HepG2 (cell line): Measurements from ENCODE around the gene COL18A1. TPM values are rescaled to one million over a fixed set of nuclear protein-coding genes. Genes with fewer than 3 reads are reported as not detected.

Source experiments
- ATF4 ChIP-seq, 2 experiments: fragments of 450-650 bp in 1 of 2; sonication (generic) in 1 of 2; formaldehyde crosslinking; IDR thresholded peaks; 2 replicates each; pipeline versions ENCODE4 v1.5.0 to v1.8.0; 2020 to 2022; ENCODE audit warnings: mild to moderate bottlenecking in 1 of 2, missing genetic modification reagents in 1 of 2
- CERS6 ChIP-seq: sonication (generic); formaldehyde crosslinking; IDR thresholded peaks from 2 replicates; pipeline ENCODE4 v1.5.0; 2020; ENCODE audit warnings: missing genetic modification reagents
- DMAP1 ChIP-seq: IDR thresholded peaks from 2 replicates; pipeline ENCODE4 v1.6.1; 2016
- ERF ChIP-seq: IDR thresholded peaks from 2 replicates; pipeline ENCODE4 v1.6.1; 2018; ENCODE audit warnings: missing biosample characterization, missing genetic modification reagents
- HMG20A ChIP-seq: IDR thresholded peaks from 2 replicates; pipeline ENCODE4 v1.6.1; 2016; ENCODE audit warnings: borderline replicate concordance
- IRF9 ChIP-seq: sonication (generic); formaldehyde crosslinking; IDR thresholded peaks from 2 replicates; pipeline ENCODE4 v1.8.0; 2022; ENCODE audit warnings: missing genetic modification reagents, mild to moderate bottlenecking, borderline replicate concordance
- KDM6A ChIP-seq: IDR thresholded peaks from 2 replicates; pipeline ENCODE4 v1.6.1; 2016; ENCODE audit warnings: low read depth
- KLF9 ChIP-seq: IDR thresholded peaks from 2 replicates; pipeline ENCODE4 v1.6.1; 2016; ENCODE audit warnings: low read depth
- LCORL ChIP-seq, 2 experiments: fragments of 450-650 bp in 1 of 2; sonication (generic) in 1 of 2; formaldehyde crosslinking in 1 of 2; IDR thresholded peaks; 2 replicates each; pipeline versions ENCODE4 v1.5.0 to v1.6.1; 2017 to 2020; ENCODE audit warnings: antibody characterized with exemption in 1 of 2, missing genetic modification reagents in 1 of 2
- NFE2L2 ChIP-seq: fragments of 150-350 bp; IDR thresholded peaks from 2 replicates; pipeline ENCODE4 v1.6.1; 2014; ENCODE audit warnings: low read length
- PHF5A ChIP-seq: IDR thresholded peaks from one replicate; pipeline ENCODE4 v1.6.1; 2018; ENCODE audit warnings: low read depth, missing genetic modification reagents; ENCODE audit not compliant: unreplicated experiment
- PRPF4 ChIP-seq: fragments of 200-400 bp; formaldehyde crosslinking; IDR thresholded peaks from 2 replicates; pipeline ENCODE4 v1.6.1; 2016; ENCODE audit warnings: low read length, low read depth; ENCODE audit not compliant: poor library complexity, severe bottlenecking
- RORA ChIP-seq: sonication (generic); formaldehyde crosslinking; IDR thresholded peaks from 2 replicates; pipeline ENCODE4 v1.5.0; 2020; ENCODE audit warnings: mild to moderate bottlenecking, missing genetic modification reagents, moderate library complexity
- SUZ12 ChIP-seq: fragments of 150-350 bp; IDR thresholded peaks from 2 replicates; pipeline ENCODE4 v1.6.1; 2014; ENCODE audit warnings: low read depth, low read length
- TFDP2 ChIP-seq: sonication (generic); formaldehyde crosslinking; IDR thresholded peaks from 2 replicates; pipeline ENCODE4 v1.4.0; 2020; ENCODE audit warnings: missing genetic modification reagents
- ZBTB3 ChIP-seq: sonication (generic); formaldehyde crosslinking; IDR thresholded peaks from 2 replicates; pipeline ENCODE4 v1.4.0; 2020; ENCODE audit warnings: low read depth, mild to moderate bottlenecking, moderate library complexity, missing genetic modification reagents, borderline replicate concordance
- ZBTB7A ChIP-seq: sonication (generic); formaldehyde crosslinking; IDR thresholded peaks from 2 replicates; pipeline ENCODE4 v1.8.0; 2022; ENCODE audit warnings: mild to moderate bottlenecking, missing genetic modification reagents
- ZNF232 ChIP-seq: sonication (generic); formaldehyde crosslinking; IDR thresholded peaks from 2 replicates; pipeline ENCODE4 v1.4.0; 2020; ENCODE audit warnings: missing genetic modification reagents, borderline replicate concordance
- ZNF274 ChIP-seq: sonication (generic); formaldehyde crosslinking; IDR thresholded peaks from 2 replicates; pipeline ENCODE4 v1.5.1; 2020; ENCODE audit warnings: mild to moderate bottlenecking, missing genetic modification reagents
- ZNF652 ChIP-seq: IDR thresholded peaks from 2 replicates; pipeline ENCODE4 v1.6.1; 2016; ENCODE audit warnings: low read depth, borderline replicate concordance
- ZNF670 ChIP-seq: sonication (generic); formaldehyde crosslinking; IDR thresholded peaks from 2 replicates; pipeline ENCODE4 v1.8.0; 2022; ENCODE audit warnings: mild to moderate bottlenecking, missing genetic modification reagents, borderline replicate concordance
- polyA plus RNA-seq, 8 experiments: library from polyadenylated mRNA; depleted of rRNA in 3 of 8; stranded (reverse) in 7 of 8; unstranded in 1 of 8; fragments of >200 nt; fragmentation: Illumina TruSeq in 4 of 8; extraction: Trizol in 4 of 8; gene quantifications; 2 replicates each; pipeline versions ENCODE4 v1.2.1 to v1.2.3, GENCODE V29; 2011 to 2016; ENCODE audit warnings: low read depth in 4 of 8, missing spikeins in 1 of 8, mixed read lengths in 1 of 8; ENCODE audit not compliant: insufficient read depth in 1 of 8
- total RNA-seq, 5 experiments: library from RNA; depleted of rRNA; stranded (reverse); fragments of >200 nt; fragmentation: Illumina TruSeq; extraction: Trizol; gene quantifications; 2 replicates each; pipeline ENCODE4 v1.2.3, GENCODE V29; 2016; ENCODE audit warnings: low read depth in 1 of 5

COL18A1 gene
- total and polyA plus RNA-seq, 2 of the 13 experiments (the other 11 are each of a cell fraction or from before 2014, with no cell fraction given): 79.0 to 102 TPM

GRCh38 chr21:45430521-45431501 lies 25.8 kb downstream of the COL18A1 start (continued):
- TF ChIP-seq IRF9 (CRISPR knock-in tag): no peak; the same call in 1 of the 2 replicates
- no peak for TF ChIP-seq KLF9
- TF ChIP-seq TFDP2 (CRISPR knock-in tag): peak; percentile 53
- peak; percentile 63; the same call in 1 of the 2 replicates for TF ChIP-seq KDM6A (CRISPR knock-in tag)
- TF ChIP-seq ATF4 (CRISPR knock-in tag; IDR thresholded peaks at IDR 0.05): 0 out of 4 replicates have a peak, but pooled peaks of 1 of the 2 experiments have one; percentile 13
- peak; percentile 64; the same call in 1 of the 2 replicates for TF ChIP-seq DMAP1 (CRISPR knock-in tag)
- peak; percentile 76; the same call in 1 of the 2 replicates for TF ChIP-seq HMG20A
- TF ChIP-seq RORA (CRISPR knock-in tag): no peak
- TF ChIP-seq LCORL (IDR thresholded peaks at IDR 0.05): no peak
- peak; percentile 99 for TF ChIP-seq LCORL (CRISPR knock-in tag; IDR thresholded peaks at IDR 0.05)
- TF ChIP-seq ERF (CRISPR knock-in tag): peak; percentile 80
- TF ChIP-seq ZBTB3 (CRISPR knock-in tag): peak; percentile 36; the same call in 1 of the 2 replicates
- peak; percentile 99 for TF ChIP-seq ZBTB7A (CRISPR knock-in tag)
- TF ChIP-seq SUZ12: no peak
- 0 out of 2 replicates have a peak, but pooled peaks have one; percentile 12 for TF ChIP-seq ZNF652 (CRISPR knock-in tag)
- no peak for TF ChIP-seq NFE2L2
- 0 out of 2 replicates have a peak, but pooled peaks have one; percentile 33 for TF ChIP-seq ZNF232 (CRISPR knock-in tag)
- no peak for TF ChIP-seq PRPF4
- no peak for TF ChIP-seq CERS6 (CRISPR knock-in tag)
- peak; percentile 89 for TF ChIP-seq ZNF274 (CRISPR knock-in tag)
- TF ChIP-seq ZNF670: 0 out of 2 replicates have a peak, but pooled peaks have one; percentile 84
- TF ChIP-seq PHF5A (CRISPR knock-in tag): no peak
